Panc1 (cell line): ENCODE measurements around the gene KRT4.

Source experiments
- POLR2AphosphoS5 ChIP-seq: IDR thresholded peaks from 2 replicates; pipeline ENCODE4 v1.6.1; 2012; ENCODE audit warnings: mild to moderate bottlenecking, low read depth, low read length, moderate library complexity
- TF ChIP-seq, protein P1 (sequence below): fragments of 450-650 bp; IDR thresholded peaks from 2 replicates; pipeline ENCODE4 v1.5.1; 2017; ENCODE audit warnings: mild to moderate bottlenecking
- TF ChIP-seq, protein P2 (sequence below), 2 experiments: IDR thresholded peaks; 2 replicates each; pipeline ENCODE4 v1.6.1; 2011 to 2012; ENCODE audit warnings: low read depth in 2 of 2, control low read depth in 1 of 2, low read length in 1 of 2, mild to moderate bottlenecking in 1 of 2, moderate library complexity in 1 of 2; ENCODE audit not compliant: insufficient read depth in 1 of 2

DNA sequence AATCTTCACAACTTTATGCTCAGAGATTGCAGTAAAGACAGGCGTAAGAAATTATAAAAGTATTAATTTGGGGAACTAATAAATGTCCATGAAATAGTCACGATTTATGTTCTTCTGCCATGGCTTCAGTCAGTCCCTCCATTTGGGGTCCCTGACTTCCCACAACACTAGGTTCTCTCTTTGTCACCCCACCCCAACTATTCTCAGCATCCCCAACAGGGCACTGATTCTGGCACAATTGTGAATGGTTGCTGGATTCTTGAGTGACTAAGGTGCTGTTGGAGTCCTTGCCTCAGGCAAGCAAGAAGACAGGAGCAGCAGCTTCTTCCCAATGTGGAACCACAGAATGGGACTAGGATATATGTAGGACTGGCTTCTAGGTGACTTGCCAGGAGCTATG, 52.1 kb downstream of the KRT4 start:
- TF ChIP-seq, protein P1, sequence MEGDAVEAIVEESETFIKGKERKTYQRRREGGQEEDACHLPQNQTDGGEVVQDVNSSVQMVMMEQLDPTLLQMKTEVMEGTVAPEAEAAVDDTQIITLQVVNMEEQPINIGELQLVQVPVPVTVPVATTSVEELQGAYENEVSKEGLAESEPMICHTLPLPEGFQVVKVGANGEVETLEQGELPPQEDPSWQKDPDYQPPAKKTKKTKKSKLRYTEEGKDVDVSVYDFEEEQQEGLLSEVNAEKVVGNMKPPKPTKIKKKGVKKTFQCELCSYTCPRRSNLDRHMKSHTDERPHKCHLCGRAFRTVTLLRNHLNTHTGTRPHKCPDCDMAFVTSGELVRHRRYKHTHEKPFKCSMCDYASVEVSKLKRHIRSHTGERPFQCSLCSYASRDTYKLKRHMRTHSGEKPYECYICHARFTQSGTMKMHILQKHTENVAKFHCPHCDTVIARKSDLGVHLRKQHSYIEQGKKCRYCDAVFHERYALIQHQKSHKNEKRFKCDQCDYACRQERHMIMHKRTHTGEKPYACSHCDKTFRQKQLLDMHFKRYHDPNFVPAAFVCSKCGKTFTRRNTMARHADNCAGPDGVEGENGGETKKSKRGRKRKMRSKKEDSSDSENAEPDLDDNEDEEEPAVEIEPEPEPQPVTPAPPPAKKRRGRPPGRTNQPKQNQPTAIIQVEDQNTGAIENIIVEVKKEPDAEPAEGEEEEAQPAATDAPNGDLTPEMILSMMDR: no peak
- TF ChIP-seq POLR2AphosphoS5: no peak
- TF ChIP-seq, protein P2, sequence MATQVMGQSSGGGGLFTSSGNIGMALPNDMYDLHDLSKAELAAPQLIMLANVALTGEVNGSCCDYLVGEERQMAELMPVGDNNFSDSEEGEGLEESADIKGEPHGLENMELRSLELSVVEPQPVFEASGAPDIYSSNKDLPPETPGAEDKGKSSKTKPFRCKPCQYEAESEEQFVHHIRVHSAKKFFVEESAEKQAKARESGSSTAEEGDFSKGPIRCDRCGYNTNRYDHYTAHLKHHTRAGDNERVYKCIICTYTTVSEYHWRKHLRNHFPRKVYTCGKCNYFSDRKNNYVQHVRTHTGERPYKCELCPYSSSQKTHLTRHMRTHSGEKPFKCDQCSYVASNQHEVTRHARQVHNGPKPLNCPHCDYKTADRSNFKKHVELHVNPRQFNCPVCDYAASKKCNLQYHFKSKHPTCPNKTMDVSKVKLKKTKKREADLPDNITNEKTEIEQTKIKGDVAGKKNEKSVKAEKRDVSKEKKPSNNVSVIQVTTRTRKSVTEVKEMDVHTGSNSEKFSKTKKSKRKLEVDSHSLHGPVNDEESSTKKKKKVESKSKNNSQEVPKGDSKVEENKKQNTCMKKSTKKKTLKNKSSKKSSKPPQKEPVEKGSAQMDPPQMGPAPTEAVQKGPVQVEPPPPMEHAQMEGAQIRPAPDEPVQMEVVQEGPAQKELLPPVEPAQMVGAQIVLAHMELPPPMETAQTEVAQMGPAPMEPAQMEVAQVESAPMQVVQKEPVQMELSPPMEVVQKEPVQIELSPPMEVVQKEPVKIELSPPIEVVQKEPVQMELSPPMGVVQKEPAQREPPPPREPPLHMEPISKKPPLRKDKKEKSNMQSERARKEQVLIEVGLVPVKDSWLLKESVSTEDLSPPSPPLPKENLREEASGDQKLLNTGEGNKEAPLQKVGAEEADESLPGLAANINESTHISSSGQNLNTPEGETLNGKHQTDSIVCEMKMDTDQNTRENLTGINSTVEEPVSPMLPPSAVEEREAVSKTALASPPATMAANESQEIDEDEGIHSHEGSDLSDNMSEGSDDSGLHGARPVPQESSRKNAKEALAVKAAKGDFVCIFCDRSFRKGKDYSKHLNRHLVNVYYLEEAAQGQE (IDR thresholded peaks at IDR 0.05; ENCODE audit: insufficient read depth in 1 of 2, low read depth in 2 of 2, low read length in 1 of 2): no peak
